Hematopoietic multipotent progenitor cell (in vitro differentiated cells): Measurements from ENCODE around the gene DDRGK1. TPM values are rescaled to one million over a fixed set of nuclear protein-coding genes. Genes with fewer than 3 reads are reported as not detected.
A peak's percentile ranks its signal among the peaks of the same experiment; 100 is the strongest.

Source experiments
- DNase-seq, 3 donors: peaks; one replicate each; pipeline ENCODE4 v3.0.0-alpha.2; 2011 to 2015; ENCODE audit warnings: low read depth in 2 of 3, low spot score in 2 of 3
- total RNA-seq: library from RNA; depleted of rRNA; stranded (reverse); fragments of >200 nt; gene quantifications from one replicate; pipeline ENCODE4 v1.2.3, GENCODE V29; 2012

DDRGK1 gene
- total RNA-seq, 1 donor: 30.2 TPM

DNA sequence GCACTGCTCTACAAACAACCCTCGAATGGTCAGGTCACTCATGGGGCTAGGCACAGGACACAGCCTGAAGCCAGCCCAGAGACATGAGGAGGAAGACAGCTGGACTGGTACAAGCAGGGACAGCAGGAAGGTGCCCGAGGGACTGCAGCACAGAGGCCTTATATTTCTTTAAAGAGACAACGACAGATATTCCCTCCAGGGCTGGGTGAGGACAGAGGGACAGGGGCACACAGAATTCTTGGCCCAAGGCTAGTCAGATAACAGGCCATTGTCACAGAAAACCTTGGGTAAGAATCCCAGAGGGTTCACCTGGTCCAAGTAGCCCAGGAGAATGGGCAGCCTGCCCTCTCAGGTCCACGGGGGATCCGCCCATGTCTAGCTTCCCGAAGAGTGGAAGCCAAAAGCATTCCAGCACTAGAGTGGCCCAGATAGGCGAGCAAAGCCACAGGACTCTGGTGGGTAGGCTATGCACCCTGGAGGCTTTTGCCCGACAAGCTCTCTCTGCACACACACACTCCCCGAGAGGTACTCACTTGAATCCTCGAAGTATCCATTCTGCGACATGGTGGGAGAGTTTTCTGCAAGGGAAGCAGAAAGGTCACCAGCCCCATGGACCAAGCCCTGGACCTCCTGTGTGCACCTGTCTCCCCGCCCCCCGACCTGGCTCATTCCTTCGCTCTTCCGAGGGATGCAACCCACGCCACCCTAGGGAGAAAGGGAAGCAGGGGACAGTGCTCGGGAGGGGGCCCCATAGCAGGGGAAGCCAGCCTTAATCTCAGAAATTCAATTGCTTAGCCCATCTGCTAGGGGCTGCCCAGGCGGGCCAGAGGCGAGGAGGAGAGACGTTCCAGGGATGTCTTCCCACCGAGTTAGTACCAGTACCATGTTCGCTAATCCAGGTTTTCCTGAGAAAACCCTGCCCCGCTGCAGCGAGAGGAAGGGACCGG, 32.8 kb upstream of the DDRGK1 start:
- no peak for DNase-seq

DNA sequence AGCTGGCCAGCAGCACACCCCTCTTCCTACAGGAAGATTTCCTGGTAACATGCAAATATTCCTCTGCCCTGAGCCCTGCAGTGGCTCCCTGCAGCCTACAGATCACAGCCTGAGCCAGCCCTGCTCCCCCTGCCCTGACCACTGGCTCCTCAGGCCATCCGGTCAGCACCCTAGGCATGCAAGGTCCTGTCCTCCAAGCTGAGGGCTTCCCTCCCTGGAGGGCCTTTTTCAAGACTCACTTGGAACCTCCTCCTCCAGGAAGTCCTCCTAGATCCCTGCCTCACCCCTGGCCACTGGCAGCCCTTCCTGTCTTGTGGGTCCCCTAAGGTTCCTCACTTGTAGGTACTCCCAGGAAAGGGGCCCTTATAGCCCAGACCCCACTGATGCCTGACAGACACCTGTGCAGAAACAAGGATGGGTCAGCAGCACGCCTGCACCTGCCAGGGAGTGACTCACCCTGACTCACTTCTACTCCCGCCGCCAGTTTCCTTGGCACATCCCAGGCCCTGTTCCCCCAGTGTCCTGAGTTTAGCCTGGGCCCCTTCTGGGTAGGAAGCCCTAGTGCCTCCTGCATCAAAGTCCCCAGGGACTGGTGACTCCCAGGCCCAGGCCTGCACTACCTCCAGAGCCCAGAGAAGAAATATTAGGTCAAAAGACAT, 31.3 kb upstream of the DDRGK1 start:
- no peak for DNase-seq

DNA sequence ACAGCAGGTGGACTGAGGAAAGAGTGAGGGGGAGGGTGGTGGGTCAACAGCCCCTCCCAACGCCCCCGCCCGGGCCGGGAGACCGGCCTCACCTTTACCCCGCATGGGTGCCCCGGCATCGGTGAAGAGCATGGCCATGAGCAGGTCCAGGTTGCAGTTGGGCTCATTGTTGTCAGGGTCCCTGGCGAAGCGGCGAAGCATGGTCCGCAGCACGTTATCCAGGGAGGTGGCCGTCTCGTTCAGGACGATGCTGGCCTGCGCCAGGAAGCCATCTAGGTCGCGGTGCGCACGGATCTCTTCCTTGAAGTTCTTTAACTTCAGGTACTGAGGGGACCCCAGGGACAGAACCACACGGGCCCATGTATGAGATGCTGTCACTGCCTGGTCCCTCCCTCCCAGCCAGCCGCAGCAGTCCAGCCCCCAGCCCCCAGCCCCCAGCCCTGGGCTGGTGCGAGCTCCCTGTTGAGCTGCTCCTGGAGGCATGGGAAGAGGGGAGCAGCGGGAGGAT, 29.6 kb upstream of the DDRGK1 start:
- no peak for DNase-seq

DNA sequence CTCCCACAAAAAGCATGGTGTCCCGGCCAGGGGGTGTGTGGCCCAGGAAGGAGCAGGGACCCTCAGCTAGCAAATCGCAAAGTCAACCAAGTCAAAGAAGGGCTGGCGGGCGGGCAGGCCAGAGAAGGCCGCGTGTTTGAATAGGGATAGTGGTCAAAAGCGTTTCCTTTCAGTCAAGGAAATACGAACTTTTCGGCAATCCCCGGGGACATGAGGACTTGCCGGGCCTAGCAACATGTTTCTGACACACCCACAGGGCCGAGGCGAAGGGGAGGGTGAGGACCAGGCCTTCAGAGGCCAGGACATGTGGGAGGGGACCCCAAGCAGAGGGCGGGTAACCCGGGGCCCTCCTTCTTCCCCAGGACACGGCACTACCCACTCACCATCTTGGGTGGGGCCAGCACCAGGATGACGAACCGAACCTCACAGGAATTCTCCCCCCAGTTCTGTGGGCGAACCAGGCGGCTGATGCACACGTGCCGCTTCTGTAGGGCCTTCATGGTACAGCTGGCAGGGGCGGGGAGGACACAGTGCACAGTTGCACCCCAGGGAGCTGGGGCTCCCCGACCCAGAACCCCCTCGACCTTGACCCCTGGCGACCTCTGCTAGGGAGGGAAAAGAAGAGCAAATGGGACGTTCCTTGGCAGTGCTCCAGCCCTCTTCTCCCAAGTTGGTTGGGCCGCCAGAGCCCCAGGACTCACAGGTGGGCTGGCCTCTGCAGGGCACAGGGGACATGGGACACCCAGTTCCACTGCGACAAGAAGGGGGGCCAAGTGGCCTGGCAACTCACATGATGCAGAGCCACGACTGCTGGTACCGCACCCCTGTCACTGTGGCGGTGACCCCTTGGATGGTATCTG, 28.9 kb upstream of the DDRGK1 start:
- DNase-seq: no peak

DNA sequence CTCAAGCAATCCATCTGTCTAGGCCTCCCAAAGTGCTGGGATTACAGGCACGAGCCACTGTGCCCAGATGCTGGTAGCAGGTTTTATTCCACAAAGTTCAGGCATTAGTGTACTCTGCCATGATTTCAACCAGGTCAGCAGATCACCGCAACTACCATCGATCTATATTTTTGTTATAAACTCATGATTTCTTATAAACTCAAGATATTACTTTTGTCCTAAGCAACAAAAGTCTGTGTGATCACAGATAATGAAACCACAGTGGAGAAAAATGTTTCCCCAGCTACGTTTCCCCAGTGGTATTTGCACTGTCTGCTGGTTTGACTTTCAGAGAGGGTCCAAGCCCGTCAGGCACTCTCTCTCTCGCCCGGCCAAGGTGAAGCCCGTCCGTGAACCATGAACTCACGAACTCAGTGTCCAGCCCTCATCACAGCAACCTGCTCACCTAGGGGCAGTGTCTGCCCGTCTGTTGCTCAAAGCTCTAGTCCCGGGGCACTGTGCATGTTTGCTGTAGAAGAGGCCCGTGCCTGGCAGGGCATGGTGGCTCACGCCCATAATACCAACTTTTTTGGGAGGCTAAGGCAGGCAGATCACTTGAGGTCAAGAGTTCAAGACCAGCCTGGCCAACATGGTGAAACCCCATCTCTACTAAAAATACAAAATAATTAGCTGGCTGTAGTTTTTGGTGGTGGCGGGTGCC, 27.6 kb upstream of the DDRGK1 start:
- DNase-seq: no peak

DNA sequence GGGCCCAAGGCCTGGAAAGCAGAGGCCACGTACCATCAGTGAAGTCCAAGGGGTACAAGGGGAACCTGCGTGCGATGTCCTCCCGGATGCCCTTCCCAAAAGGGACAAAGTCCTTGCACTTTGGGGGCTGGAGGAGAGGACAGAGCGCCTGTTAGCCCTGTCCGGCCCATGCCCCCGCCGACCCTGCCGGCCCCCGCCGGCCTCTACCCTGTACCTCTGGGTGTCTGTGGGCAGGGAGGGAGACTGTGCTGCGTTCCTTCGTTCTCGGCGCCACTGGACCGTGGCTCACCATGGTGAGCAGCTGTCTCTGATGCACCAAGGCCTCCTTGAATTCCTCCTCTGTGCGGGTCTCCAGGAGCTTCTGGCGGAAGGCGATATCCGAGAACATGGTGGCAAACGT, 26.6 kb upstream of the DDRGK1 start:
- no peak for DNase-seq

DNA sequence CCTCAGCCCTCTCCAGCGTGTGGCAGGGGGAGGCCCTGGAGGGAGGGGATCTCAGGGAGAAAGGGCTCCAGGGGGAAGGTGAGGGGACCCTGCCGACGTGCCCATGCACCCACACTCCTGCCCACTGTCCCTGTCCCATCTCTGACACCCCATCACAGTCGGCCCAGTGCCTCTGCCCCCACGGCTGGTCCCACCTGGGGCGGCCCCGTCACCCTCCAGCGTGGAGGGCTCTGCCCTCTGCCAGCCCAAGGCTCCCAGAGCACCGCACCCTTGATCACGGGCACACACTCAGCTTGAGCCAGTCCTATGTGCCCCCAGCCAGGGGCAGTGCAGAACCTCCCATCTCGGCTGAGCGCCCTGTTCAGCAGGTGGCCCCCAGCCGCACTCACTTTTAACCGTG, 25.3 kb upstream of the DDRGK1 start:
- DNase-seq: no peak

DNA sequence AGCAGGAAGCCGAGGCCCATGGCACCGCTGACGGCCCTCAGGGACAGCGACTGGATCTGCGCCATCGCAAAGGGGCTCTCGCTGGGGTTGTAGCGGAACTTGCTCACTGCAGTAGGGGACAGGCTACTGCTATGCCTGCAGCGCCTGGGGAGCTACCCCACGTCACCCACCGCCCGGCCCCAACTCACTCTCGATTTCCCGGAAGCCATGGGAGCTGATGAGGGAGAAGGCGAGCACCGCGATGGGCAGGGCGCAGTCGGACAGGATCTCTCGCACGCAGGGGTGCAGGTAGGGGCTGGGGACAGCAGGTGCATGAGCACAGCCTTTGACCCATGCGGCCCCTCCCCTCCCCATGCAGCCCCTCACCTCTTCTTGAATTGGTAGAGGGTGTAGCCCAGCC, 24.7 kb upstream of the DDRGK1 start:
- DNase-seq: no peak

DNA sequence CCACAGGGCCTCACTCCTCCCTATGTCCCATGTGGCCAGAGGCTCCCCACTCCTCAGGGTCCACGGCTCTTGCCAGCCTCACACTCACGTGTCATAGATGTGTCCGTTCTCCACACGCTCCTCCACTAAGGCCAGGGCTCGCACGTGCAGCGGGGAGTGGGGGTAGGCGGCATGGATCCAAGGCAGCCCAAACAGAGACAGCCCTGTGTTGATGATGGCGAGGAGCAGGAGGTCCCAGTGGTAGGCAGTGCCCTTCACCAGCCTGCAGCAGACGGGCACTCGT, 24.2 kb upstream of the DDRGK1 start:
- no peak for DNase-seq

DNA sequence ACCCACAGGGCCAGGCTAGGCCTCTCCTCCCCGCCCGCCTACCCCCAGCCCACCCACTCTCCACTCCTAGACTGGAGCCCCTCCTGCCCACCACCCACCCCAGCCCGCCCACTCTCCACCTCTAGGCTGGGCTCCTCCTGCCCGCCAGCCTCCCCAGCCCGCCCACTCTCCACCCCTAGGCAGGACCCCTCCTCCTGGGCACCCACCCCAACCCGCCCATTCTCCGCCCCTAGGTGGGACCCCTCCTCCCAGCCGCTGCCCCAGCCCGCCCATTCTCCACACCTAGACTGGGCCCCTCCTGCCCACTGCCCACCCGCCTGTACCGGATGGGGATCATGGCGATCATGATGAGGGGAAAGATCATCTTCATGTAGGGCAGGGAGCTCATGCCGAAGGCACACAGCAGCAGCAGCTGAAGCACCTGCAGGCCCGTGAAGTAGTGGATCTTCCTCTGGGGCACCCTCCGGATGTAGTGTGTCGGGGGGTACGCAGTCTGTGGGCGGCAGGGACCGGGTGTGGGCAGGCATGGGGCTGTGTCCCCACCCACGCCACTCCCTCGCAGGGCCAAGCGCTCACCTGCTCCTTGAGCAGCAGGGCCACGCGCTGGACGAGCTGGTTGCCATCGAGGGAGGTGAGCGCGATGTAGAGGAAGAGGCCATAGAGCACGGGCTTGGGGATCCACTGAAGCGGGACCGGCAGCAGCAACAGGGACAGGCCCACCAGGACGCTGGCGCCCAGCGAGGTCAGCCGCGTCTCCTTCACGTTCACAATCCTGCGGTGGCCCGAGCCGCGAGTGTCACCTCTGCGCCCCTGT, 23.7 kb upstream of the DDRGK1 start:
- no peak for DNase-seq

DNA sequence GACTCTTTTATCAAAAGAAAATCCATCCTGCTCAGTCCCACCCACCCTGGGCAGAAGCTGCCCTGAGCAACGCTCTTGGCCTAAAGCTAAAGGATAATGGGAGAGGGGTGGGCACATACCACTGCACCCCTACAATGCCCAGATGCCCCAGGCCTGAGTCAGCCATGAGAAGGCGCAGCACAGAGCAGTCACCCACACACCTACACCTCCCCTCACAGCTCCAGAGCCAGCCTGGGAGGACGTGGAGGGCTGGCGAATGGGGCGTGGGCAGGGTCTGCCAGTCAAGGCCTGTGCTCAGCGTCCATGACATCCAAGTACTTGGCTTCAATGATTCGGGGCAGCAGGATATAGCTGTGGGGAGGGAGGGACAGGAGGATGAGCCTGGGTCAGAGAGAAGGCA, 23.0 kb upstream of the DDRGK1 start:
- no peak for DNase-seq

DNA sequence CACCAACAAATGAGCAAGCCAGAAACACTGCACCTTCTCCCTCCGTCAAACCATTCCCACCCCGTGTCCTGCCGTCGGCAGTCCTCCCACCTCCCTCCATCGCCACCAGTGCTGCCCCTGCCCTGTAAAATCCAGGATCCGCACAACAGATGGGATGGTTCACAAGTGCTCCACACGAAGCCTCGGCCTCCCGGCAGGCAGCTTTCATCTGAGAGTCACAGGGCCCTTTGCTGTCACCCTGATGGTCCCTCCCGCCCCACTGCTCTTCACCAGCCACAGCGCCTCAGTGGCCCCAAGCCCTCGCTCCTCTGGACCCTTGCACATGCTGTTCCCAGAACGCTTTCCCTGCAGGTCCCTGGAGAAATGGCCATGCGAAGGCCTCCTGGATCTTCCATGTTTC, 22.4 kb upstream of the DDRGK1 start:
- DNase-seq: no peak

DNA sequence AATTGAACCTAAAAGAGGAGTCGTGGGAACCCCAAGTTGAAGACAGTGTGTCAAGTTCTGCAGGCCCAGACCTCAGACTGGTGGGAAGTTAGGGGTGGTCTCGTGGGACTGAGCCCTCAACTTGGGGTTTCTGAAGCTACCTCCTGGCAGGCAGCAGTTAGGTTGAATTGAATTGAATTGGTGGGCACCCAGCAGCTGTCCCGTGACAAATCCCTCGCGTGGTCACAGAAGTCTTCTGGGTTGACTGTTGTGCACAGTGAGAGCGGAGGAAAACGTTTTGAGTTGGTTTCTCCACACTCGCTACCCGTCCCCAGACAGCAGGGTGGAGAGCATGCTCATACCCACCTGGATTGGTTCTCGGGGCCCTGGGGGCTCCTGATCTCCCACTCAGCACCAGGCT, 21.6 kb upstream of the DDRGK1 start:
- DNase-seq: no peak

DNA sequence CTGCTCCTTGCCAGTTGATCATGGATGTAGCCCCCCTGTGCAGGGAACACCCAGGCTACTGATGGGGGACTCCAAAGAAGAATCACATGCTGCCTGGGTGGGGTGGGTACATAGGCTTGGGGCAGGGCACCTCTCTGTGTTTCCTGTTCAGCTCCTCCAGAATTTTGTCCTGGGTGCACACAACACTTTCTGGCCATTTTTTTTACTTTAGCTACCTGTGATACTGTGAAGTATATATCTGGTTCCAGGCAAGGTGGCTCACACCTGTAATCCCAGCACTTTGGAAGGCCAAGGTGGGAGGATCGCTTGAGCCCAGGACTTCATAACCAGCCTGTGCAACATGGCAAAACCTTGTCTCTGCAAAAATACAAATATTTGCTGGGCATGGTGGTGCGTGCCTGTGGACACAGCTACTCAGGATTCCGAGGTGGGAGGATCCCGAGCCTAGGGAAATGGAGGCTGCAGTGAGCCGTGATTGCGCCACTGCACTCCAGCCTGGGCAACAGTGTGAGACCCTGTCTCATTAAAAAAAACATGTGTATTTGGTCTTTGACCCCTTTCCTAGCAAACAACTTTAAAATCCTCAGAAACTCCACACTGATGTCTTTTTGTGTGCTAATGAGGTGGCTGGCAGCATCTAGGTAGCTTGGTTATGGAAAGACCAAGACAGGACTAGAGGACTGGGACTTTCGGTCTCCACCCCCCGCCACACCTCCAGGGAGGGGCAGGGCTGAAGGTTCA, 20.4 kb upstream of the DDRGK1 start:
- no peak for DNase-seq

DNA sequence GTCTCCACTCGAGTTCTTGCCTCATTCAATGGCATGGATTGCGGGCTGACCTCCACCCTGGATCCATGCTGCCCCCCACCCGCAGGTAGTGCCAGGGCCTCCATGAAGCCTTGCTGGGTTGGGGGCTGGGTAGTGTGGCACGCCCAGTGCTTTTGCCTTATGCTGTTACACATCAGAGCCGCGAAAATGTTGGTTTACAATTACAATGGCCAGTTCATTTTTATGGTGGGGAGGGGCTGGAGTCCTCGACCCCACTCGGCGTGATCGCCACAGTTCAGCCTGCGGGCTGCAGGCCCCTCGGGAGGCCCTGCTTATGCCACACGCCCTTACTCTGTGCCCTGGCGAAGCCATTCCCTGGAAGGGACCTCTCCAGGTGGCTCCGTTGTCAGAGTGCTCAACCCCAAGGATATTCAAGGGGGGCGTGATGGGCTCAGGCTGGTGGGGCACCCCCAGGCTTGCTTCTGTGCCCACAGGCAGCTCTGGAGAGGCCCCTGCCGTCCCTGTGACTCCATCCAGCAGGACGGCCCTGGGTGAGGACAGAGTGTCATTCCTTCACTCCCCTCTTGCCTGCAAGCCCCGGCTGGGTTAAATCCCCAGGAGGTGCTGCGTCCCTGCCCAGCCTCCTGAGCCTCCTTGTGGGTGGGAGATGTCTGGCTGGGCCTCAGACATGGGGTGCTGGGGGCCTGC, 19.7 kb upstream of the DDRGK1 start:
- no peak for DNase-seq

DNA sequence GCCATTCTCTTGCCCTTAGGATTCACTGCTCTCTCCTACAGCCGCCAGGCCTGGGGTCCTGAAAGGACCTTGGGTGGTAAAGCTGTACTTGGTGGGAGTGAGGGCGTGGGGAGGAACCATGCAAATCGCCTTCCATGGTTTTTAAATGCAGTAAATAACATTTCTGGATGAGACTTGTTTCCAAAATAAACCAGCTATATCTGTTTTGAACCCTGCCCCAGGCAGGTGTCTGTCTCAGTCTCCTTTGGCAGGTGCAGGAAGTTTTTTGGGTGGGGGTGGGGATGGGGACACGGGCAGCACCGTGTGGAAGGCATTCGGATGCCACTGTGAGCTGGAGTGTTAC, 19.1 kb upstream of the DDRGK1 start:
- DNase-seq: no peak

DNA sequence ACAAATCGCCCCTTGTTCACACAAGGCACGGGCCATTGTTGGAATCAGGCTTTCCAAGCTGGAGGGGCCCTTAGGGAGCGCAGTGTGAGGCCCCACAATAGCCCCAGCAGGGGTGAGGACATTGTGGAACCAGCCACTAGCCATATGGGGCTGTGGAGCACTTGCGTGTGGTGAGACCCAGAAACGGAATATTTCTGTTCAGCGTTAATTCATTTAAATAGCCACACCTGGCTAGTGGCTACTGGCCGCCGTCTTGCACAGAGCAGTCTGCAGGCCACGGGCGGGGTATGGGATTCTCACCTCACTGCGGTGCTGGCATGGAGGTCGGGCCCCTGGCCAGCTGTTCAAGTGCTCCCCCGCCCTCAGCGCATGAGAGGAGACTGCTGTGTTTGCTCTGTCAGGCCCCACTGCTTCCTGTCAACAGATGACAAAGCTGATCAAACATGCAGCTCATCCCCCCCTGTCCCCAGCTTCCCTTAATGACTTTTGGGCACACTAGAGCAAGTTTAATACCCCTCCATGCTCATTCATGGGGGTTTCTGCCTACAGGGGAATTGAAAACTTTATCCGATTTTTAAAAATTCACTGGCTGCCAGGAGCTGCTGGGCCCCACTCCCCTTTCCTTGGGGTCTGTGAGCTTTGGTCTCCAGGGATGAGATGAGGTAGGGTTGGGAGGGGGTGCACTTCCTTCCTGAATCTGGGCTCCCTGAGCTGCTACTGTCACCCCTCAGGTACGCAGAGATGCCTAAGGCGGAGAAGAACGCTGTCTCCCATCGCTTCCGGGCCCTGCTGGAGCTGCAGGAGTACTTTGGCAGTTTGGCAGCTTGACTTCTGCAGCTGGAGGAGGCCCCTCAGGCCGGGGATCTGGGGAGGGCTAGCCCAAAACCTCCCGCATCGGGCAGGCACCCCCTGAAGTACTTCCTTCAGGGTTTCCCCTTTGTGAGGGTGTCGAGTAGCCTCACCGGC, 18.4 kb upstream of the DDRGK1 start:
- peak in 2 of 3 donors; percentile 76 to 91 for DNase-seq
